ENCODE data around the gene ANKFN1.

DNA sequence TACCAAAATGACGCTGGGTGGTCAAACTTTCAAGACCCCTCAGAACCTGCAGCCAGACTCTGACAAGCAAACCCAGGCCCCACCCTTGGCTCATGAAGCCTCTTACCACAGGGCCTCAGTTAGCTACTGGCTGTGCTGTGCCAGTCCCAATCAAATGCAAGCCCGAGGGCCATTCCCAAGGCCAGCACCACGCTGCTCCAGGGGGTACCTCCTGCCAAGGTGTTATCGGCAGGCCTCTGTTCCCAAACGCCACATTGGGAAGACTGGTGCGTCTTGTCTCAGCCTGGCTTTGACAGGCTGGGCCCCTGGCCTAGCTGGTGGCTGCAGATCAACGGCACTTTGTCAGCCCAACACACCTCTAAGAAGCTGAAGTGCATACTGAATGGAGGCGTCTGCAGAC is 404.4 kb downstream of the ANKFN1 start:
- TF ChIP-seq, protein P1, sequence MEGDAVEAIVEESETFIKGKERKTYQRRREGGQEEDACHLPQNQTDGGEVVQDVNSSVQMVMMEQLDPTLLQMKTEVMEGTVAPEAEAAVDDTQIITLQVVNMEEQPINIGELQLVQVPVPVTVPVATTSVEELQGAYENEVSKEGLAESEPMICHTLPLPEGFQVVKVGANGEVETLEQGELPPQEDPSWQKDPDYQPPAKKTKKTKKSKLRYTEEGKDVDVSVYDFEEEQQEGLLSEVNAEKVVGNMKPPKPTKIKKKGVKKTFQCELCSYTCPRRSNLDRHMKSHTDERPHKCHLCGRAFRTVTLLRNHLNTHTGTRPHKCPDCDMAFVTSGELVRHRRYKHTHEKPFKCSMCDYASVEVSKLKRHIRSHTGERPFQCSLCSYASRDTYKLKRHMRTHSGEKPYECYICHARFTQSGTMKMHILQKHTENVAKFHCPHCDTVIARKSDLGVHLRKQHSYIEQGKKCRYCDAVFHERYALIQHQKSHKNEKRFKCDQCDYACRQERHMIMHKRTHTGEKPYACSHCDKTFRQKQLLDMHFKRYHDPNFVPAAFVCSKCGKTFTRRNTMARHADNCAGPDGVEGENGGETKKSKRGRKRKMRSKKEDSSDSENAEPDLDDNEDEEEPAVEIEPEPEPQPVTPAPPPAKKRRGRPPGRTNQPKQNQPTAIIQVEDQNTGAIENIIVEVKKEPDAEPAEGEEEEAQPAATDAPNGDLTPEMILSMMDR (IDR thresholded peaks at IDR 0.05) = no peak
- TF ChIP-seq POLR2AphosphoS5 (IDR thresholded peaks at IDR 0.05) = no peak
- no peak for TF ChIP-seq POLR2A (IDR thresholded peaks at IDR 0.05)
